Effector CD8-positive, alpha-beta T cell (primary cell): Measurements from ENCODE around the gene AR.

Experiments used
- DNase-seq: peaks from one replicate; lab custom pipeline; 2025; lab: John Stamatoyannopoulos, UW

Gene AR

DNA sequence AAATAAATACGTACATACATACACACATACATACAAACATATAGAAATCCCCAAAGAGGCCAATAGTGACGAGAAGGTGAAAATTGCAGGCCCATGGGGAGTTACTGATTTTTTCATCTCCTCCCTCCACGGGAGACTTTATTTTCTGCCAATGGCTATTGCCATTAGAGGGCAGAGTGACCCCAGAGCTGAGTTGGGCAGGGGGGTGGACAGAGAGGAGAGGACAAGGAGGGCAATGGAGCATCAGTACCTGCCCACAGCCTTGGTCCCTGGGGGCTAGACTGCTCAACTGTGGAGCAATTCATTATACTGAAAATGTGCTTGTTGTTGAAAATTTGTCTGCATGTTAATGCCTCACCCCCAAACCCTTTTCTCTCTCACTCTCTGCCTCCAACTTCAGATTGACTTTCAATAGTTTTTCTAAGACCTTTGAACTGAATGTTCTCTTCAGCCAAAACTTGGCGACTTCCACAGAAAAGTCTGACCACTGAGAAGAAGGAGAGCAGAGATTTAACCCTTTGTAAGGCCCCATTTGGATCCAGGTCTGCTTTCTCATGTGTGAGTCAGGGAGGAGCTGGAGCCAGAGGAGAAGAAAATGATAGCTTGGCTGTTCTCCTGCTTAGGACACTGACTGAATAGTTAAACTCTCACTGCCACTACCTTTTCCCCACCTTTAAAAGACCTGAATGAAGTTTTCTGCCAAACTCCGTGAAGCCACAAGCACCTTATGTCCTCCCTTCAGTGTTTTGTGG is 180.7 kb downstream of the AR start:
- no peak for DNase-seq

DNA sequence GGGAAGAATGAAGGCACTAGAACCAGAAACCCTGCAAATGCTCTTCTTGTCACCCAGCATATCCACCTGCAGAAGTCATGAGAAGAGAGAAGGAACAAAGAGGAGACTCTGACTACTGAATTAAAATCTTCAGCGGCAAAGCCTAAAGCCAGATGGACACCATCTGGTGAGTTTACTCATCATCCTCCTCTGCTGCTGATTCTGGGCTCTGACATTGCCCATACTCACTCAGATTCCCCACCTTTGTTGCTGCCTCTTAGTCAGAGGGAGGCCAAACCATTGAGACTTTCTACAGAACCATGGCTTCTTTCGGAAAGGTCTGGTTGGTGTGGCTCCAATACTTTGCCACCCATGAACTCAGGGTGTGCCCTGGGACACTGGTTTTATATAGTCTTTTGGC is 181.7 kb downstream of the AR start:
- DNase-seq: no peak

DNA sequence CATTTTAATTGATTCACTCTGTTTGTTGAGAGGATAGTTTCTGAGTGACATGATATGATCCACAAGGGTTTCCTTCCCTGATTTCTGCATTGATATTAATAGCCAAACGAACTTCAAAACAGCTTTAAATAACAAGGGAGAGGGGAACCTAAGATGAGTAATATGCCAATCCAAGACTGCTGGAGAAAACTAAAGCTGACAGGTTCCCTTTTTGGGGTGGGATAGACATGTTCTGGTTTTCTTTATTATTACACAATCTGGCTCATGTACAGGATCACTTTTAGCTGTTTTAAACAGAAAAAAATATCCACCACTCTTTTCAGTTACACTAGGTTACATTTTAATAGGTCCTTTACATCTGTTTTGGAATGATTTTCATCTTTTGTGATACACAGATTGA is 182.2 kb downstream of the AR start:
- no peak for DNase-seq

DNA sequence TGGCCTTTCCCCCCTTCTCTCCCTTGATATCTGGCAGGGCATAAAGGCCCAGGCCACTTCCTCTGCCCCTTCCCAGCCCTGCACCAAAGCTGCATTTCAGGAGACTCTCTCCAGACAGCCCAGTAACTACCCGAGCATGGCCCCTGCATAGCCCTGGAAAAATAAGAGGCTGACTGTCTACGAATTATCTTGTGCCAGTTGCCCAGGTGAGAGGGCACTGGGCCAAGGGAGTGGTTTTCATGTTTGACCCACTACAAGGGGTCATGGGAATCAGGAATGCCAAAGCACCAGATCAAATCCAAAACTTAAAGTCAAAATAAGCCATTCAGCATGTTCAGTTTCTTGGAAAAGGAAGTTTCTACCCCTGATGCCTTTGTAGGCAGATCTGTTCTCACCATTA is 183.8 kb downstream of the AR start:
- DNase-seq: no peak

DNA sequence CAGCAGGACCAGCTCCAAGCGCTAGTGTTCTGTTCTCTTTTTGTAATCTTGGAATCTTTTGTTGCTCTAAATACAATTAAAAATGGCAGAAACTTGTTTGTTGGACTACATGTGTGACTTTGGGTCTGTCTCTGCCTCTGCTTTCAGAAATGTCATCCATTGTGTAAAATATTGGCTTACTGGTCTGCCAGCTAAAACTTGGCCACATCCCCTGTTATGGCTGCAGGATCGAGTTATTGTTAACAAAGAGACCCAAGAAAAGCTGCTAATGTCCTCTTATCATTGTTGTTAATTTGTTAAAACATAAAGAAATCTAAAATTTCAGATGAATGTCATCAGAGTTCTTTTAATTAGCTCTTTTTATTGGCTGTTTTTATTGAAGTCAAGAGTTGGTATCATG is 186.5 kb downstream of the AR start:
- no peak for DNase-seq

DNA sequence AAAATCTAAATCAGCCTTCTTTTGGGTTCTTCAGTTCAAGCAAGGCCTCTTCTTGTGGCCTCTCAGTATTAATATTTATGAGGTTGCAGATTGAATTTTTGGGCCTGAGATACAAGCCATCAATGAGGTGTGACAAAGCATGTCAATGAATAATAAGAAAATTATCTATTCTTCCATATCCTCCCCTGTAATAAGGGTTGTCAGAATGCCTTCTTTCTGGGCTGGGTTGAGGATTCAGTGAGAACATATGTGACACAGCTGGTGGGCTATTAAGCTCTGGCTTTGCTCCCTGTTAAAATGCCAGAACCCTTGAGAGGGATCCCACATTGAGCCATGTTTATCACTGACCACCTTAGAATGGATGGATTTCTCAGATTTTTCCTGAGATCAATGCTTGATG is 187.2 kb downstream of the AR start:
- DNase-seq: no peak

DNA sequence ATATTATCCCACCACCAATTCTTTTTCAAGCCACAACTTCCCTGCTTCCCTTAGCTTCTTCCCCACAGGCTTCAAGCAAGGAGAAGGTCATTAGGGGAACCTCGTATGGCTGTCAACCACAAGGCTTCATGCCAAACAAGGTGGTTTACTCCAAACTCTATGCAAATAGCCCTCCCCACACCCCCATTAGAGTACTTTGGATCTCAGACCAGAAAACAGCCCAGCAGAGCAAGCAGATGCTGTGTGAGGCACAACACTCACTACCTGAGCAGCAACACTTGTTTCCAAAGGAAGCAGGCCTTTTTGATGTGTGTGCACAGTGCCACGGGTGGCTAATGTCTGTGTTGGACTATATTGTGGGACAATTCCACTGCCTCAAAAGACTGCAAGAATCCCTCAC is 189.0 kb downstream of the AR start:
- no peak for DNase-seq

DNA sequence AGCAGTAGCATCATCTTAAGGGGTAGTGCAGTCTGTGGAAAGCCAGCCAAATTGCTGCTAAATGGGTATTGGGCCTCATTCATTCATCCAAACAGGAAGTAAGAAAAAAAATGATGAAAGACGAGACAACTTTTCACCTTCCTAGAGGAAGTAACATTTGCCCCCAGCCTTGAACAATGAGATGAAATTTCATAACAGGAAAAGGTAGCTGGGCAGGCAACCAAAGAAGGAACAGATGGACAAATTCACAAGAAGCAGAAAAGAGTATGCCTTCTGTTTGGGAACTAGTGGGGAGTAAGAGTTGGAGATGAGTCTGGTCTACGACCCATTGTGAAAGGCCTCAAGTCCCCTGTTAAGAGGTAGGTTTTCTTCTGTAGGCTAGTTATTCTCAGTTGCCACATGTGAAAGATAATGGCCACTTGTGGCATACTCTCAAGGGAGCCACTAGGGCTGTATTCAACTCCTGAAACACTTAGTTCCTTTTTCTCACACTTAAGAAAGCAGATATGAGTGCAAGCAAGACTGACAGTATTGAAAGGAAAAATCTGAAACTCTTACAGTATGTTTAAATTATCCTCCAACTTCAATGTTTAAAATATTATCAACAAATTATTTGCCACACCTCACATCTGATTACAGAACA is 190.4 kb downstream of the AR start:
- no peak for DNase-seq

DNA sequence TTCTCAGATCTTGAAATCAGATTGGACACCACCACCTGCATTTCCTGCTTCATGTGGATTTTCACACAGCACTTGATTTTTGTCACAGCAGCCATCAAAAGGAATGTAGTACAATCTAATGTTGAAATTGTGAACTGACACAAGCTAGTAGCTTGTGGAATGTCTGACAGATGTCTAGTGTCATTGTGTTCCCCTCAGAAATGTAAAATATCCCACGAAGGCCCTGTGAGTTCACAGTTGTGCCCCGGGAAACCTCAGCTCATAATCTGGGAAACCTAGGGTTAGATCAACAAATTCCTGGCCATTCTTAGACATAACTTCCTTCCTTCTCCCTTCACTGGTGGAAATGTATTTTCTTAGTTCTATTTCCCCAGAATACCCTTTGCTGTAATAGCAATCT is 205.7 kb downstream of the AR start:
- no peak for DNase-seq

DNA sequence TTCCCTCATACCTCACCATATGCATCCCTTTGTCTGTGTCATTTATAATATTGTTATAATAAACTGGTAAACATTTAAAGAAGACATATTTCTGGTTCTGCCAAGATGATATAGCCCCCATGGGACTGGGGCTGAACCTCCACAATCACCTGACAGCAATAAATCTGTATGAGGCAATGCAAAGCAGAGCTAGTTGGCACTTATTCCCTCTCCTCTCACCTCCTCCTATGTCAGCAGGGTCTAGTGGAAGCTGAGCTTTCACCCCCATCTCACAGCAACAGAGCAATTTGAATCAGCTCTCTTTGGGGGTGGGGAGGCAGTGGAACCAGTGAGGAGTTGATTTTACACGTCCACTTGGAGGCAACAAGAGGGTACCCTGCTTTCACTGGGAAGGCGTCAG is 206.9 kb downstream of the AR start:
- no peak for DNase-seq

DNA sequence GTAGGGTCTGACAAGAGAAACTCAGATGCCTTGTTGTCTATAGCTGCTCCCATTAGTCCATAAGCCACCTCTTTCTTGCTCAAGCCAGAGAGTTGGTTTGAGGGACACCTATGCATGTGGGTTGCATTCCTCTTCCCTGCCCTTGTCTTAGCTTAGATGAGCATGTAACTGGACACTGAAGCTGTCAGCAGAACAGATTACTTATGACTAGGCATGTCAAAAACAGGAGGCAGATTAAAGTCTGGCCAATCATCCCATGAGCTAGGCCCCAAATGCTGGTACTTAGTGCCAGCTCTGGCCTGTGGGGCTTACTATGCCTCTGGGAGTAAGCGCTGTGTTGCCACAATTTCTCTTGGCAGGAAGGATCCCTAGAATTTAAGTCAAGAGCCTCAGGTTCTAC is 215.2 kb downstream of the AR start:
- no peak for DNase-seq

DNA sequence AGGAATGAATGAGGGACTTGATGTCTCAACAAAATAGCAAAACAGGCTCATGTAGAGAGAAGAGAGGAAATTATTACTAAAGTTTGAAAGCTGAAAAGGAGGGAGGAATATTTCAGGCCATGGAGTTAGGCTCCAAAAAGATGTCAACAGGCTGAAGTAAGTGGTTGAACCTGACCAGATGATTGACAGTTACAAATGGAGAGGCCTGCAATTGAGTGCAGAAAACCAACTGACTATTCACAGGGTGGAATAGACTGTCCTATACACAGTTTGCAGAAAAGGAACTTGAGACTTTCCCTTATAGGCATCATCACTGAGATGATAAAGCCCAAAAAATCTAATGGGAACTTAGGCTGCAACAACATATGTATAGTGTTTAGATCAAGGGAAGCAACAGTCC is 233.3 kb downstream of the AR start:
- no peak for DNase-seq

DNA sequence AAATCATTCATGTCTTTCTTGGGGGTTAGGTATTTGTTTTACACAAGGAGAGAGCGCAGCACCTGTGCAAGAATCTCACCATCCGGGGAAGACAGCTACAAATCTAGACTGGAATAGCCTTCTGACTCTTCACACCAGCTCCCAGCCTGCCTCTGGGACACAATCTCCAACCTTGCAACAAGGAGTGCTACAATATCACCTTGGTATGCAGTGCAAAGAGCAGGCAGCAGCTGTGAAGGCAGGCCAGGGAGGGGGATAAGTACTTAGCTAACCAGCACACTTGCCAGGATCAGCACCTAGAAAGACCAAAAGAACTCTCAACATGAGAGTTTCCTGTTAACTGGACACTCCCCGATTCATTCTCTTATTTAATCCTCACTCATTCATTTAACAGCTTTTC is 235.3 kb downstream of the AR start:
- no peak for DNase-seq
